Activated T-helper 9 cell treated with anti-CD3 and anti-CD28 coated beads, Interleukin-2, amount 50 U/mL, for 16 hours (primary cell): Measurements from ENCODE around the gene TMEM192.
"Not testable (repeated sequence)": the region's sequence is repeated elsewhere in the genome, so short reads cannot be mapped to it uniquely, and the experiment has no call there.

Experiments used
- DNase-seq: peaks from one replicate; pipeline ENCODE4 v3.0.0-alpha.2; 2020; ENCODE audit warnings: low read depth

The TMEM192 gene

GRCh38 chr4:165092187-165092586, 20.5 kb downstream of the TMEM192 start:
- not testable (repeated sequence) for DNase-seq

- no peak for DNase-seq
Observed at GRCh38 chr4:165088366-165088765, 24.3 kb downstream of the TMEM192 start.

DNA sequence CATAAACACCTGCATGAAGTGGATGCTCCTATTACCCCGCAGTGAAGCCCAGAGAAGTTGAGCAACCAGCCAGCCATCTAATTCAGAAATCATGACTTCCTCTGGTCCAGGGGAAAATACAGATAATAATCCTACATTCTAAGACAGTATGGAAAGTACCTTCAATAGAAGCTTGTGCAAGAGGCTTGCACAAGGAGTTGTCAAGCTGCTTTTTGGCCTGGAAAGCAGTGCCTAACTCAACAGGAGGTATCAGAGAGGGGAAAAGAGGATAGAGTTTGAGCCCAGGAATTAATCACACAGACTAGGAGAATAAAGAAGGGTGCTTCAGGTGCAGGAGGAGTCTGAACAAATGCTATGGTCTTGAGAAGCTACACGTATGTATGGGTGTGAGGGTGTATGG, 26.7 kb downstream of the TMEM192 start:
- DNase-seq = no peak

GRCh38 chr4:165084787-165085186, 27.9 kb downstream of the TMEM192 start:
- DNase-seq = not testable (repeated sequence)

- DNase-seq = no peak
Observed at GRCh38 chr4:165079476-165079875, 33.2 kb downstream of the TMEM192 start.

GRCh38 chr4:165077034-165077578, 35.6 kb downstream of the TMEM192 start:
- DNase-seq = no peak

GRCh38 chr4:165073346-165073745, 39.3 kb downstream of the TMEM192 start:
- DNase-seq = not testable (repeated sequence)

GRCh38 chr4:165070560-165070959, 42.1 kb downstream of the TMEM192 start:
- no peak for DNase-seq

DNA sequence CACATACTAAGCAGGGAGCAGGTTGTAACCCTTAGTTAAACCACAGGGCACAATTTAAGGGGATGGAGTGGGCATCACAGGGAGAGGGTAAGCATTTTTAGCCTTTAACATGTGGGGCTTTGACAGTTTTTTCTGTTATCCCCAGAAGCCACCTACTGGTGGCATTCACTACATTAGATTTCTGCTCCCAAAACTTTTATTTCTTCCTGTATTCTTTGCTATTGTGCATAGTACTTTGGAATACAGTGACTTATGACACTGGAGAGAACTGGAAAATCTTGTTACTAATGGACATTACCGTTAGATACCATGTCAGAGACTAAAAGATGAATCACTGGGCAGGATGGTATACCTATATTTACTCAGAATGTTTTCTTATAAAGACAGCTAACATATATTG, 51.7 kb downstream of the TMEM192 start:
- DNase-seq = no peak

DNA sequence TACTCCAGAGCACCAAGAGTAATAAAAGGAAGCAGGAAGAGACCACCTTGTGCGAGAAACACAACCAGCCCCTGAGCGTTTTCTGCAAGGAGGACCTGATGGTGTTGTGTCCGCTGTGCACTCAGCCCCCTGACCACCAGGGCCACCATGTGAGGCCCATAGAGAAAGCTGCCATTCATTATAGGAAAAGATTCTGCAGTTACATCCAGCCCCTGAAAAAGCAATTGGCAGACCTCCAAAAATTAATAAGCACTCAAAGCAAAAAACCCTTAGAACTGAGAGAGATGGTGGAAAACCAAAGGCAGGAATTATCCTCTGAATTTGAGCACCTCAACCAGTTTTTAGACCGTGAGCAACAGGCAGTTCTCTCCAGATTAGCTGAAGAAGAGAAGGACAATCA, 53.3 kb downstream of the TMEM192 start:
- DNase-seq = no peak

- DNase-seq = no peak
Observed at GRCh38 chr4:165058666-165059065, 54.0 kb downstream of the TMEM192 start.

- no peak for DNase-seq
Observed at GRCh38 chr4:165055601-165056000, 57.1 kb downstream of the TMEM192 start.

DNA sequence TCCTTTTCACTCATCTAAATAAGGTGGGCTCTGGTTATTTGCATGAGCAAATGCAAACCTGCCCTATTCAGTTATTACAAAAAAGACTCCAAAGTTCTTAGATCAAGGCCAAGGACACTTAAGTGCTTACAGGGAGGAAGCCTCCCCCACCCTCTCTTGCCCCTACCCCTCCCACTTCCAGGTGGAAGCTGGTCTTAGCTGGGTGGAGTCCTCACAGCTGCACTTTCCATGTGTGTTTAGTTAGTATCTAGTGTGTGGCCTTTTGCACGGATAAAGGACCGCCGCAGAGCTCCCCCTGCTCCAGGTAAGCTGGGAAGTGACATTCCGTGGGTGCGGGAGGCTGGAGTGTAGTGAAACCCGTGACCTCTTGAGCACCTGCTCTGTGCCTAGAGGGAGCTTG, 59.0 kb downstream of the TMEM192 start, which contains the start of gene TRIM75:
TRIM75 (plus strand) TSS at position 222 of the 400 bp plus-strand sequence. CDS start 5,282 bp downstream, outside the sequence.
- DNase-seq = no peak

DNA sequence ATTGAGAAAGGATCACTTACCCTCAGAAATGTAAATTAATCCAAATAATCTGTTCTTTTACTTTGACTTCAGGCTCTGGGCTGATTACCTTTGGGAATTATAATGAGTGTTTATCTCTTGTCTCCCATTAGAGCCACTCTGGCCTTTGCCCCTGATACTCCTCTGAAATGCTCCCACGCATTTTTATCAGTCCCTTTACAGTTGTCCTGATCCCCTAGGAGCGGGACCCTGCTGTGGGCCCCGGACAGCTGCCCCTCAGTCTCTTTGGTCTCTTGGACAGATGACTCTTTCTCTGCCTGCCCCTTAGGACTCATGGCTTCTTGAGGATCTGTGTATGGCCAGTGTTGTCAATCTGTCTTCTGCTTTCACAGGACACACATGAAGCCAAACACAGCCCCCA, 60.0 kb downstream of the TMEM192 start:
- DNase-seq = no peak

DNA sequence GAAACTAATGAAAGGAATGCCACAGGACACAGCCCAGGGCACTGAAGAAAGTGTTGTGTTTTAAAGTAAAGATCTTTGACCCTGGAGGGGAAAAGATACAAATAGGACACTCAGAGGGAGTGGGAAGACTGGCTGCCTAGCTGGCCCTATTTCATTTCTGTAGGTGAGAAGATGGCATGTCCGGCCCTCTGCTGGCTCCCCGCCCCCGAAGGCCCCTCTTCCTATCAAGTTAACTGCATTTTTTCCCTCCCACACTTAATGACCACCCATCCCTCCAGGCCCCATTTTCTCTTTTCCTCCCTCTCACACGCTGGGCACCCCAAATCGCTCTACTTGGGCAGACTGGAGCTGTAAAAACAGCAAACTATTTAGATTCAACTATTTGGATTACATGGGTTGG, 64.5 kb downstream of the TMEM192 start:
- no peak for DNase-seq

GRCh38 chr4:165031436-165032211, 81.0 kb downstream of the TMEM192 start, which contains the start of gene TRIM60:
TRIM60 (plus strand) TSS chr4:165031999; CDS start chr4:165040073, 8,074 bp downstream.
- DNase-seq = no peak

GRCh38 chr4:165027762-165028402, 84.8 kb downstream of the TMEM192 start:
- no peak for DNase-seq

- DNase-seq = not testable (repeated sequence)
Observed at GRCh38 chr4:165025782-165026181, 86.9 kb downstream of the TMEM192 start.
